Vagina (tissue), 2 donors: ENCODE results near the gene GSTO2.
"Not testable (repeated sequence)": the region's sequence is repeated elsewhere in the genome, so short reads cannot be mapped to it uniquely, and the experiment has no call there.

Experiments used
- POLR2A ChIP-seq, 2 donors: fragments of 450-650 bp; IDR thresholded peaks; one replicate each; pipeline ENCODE4 v1.6.1; 2017; ENCODE audit warnings: antibody characterized with exemption in 2 of 2, mild to moderate bottlenecking in 2 of 2, moderate library complexity in 2 of 2
- POLR2AphosphoS5 ChIP-seq, 2 donors: sonication (generic); formaldehyde crosslinking; IDR thresholded peaks; one replicate each; pipeline ENCODE4 v1.9.0; 2017; ENCODE audit warnings: antibody characterized with exemption in 2 of 2, mild to moderate bottlenecking in 2 of 2, low read depth in 1 of 2; ENCODE audit not compliant: insufficient read depth in 1 of 2
- TF ChIP-seq, protein P1 (sequence below), 3 experiments: fragments of 450-650 bp in 2 of 3; fragments of 200-600 bp in 1 of 3; sonication (generic) in 1 of 3; IDR thresholded peaks; one replicate each; pipeline ENCODE4 v1.5.1; 2017 to 2019; ENCODE audit warnings: antibody characterized with exemption in 3 of 3, mild to moderate bottlenecking in 2 of 3, moderate library complexity in 2 of 3

DNA sequence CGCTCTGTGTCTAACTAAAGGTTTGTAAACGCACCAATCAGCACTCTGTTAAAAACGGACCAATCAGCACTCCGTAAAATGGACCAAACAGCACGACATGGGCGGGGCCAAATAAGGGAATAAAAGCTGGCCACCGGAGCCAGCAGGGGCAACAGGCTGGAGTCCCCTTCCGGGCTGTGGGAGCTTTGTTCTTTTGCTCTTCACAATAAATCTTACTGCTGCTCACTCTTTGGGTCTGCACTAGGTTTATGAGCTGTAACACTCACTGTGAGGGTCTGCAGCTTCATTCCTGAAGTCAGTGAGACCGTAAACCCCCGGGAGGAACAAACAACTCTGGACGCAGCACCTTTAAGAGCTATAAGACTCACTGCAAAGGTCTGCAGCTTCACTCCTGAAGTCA, 20.1 kb upstream of the GSTO2 start:
- TF ChIP-seq POLR2A (IDR thresholded peaks at IDR 0.05); POLR2AphosphoS5 (IDR thresholded peaks at IDR 0.05; ENCODE audit: insufficient read depth in 1 of 2, low read depth in 1 of 2): not testable (repeated sequence)
- TF ChIP-seq, protein P1, sequence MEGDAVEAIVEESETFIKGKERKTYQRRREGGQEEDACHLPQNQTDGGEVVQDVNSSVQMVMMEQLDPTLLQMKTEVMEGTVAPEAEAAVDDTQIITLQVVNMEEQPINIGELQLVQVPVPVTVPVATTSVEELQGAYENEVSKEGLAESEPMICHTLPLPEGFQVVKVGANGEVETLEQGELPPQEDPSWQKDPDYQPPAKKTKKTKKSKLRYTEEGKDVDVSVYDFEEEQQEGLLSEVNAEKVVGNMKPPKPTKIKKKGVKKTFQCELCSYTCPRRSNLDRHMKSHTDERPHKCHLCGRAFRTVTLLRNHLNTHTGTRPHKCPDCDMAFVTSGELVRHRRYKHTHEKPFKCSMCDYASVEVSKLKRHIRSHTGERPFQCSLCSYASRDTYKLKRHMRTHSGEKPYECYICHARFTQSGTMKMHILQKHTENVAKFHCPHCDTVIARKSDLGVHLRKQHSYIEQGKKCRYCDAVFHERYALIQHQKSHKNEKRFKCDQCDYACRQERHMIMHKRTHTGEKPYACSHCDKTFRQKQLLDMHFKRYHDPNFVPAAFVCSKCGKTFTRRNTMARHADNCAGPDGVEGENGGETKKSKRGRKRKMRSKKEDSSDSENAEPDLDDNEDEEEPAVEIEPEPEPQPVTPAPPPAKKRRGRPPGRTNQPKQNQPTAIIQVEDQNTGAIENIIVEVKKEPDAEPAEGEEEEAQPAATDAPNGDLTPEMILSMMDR (IDR thresholded peaks at IDR 0.05), result not testable (repeated sequence)
